ENCODE data around the gene LRRN2.

Gene LRRN2

GRCh38 chr1:204570021-204570420 lies 115.5 kb downstream of the LRRN2 start:
- DNase-seq, result peak; percentile 17

GRCh38 chr1:204569478-204569877 lies 116.1 kb downstream of the LRRN2 start:
- no peak for DNase-seq

- no peak for DNase-seq
These were observed 116.8 kb downstream of the LRRN2 start for GRCh38 chr1:204568576-204569315.
